ENCODE results near the gene STAP2.

STAP2 gene

GRCh38 chr19:4367781-4368127 is 29.1 kb upstream of the STAP2 start:
- peaks cover 64 to 68% of the 10 kb centered on the region in 2 experiments for H3K36me3 ChIP-seq (ENCODE audit: control insufficient read depth in 1 of 2, insufficient read depth in 2 of 2, low read length in 2 of 2)
- no peak overlapping the region for H2AFZ ChIP-seq (ENCODE audit: insufficient read depth, low read length, poor library complexity)
- H3K9ac ChIP-seq (ENCODE audit: low read length): no peak overlapping the region
- WGBS (ENCODE audit: extremely low coverage, insufficient coverage, insufficient read length): no CpG with 5 or more reads among the region's 13 CpGs
- H3K27me3 ChIP-seq (ENCODE audit: insufficient read depth, low read length): no peaks in the 10 kb centered on the region
- no peak overlapping the region for H4K8ac ChIP-seq (ENCODE audit: low read depth, low read length)
- no peak overlapping the region for H3K4ac ChIP-seq (ENCODE audit: low read depth, low read length)
- no peak overlapping the region for H3K18ac ChIP-seq (ENCODE audit: low read length)
- no peak overlapping the region for H2BK12ac ChIP-seq (ENCODE audit: low read length)
- H2BK120ac ChIP-seq (ENCODE audit: insufficient read depth, low read length, poor library complexity): no peak overlapping the region
- no peak overlapping the region for H2BK5ac ChIP-seq (ENCODE audit: low read depth, low read length, poor library complexity)
- H3K79me2 ChIP-seq (ENCODE audit: control insufficient read depth, insufficient read depth, low read length, poor library complexity): peaks cover 9% of the 10 kb centered on the region
- H3K4me3 ChIP-seq (ENCODE audit: low read depth, low read length): no peak overlapping the region
- H4K91ac ChIP-seq (ENCODE audit: low read depth, low read length): no peak overlapping the region
- H3K23ac ChIP-seq (ENCODE audit: low read length): no peak overlapping the region
- H3K9me3 ChIP-seq (ENCODE audit: insufficient read depth, low read depth, low read length): peaks cover 2% of the 10 kb centered on the region
- H3K79me1 ChIP-seq (ENCODE audit: low read length): no peaks in the 10 kb centered on the region
- peaks cover 6 to 8% of the 10 kb centered on the region in 2 experiments for H3K4me1 ChIP-seq (ENCODE audit: control insufficient read depth in 1 of 2, insufficient read depth in 2 of 2, low read length in 2 of 2)
- H3K14ac ChIP-seq (ENCODE audit: low read length): no peak overlapping the region
- H2AK5ac ChIP-seq (ENCODE audit: low read length): no peak overlapping the region
- DNase-seq: no peak
- H3K27ac ChIP-seq (ENCODE audit: low read depth, low read length): no peak overlapping the region
- H4K12ac ChIP-seq (ENCODE audit: low read depth, low read length): no peak overlapping the region
- H3K4me2 ChIP-seq (ENCODE audit: low read length): no peak overlapping the region

GRCh38 chr19:4367336-4367723 is 28.7 kb upstream of the STAP2 start:
- no peak overlapping the region for H4K12ac ChIP-seq (ENCODE audit: low read depth, low read length)
- H3K79me2 ChIP-seq (ENCODE audit: control insufficient read depth, insufficient read depth, low read length, poor library complexity): peaks cover 8% of the 10 kb centered on the region
- no peak overlapping the region for H3K18ac ChIP-seq (ENCODE audit: low read length)
- H2AFZ ChIP-seq (ENCODE audit: insufficient read depth, low read length, poor library complexity): no peak overlapping the region
- no peak overlapping the region for H4K91ac ChIP-seq (ENCODE audit: low read depth, low read length)
- no peak overlapping the region for H3K27ac ChIP-seq (ENCODE audit: low read depth, low read length)
- H2BK120ac ChIP-seq (ENCODE audit: insufficient read depth, low read length, poor library complexity): no peak overlapping the region
- H3K23ac ChIP-seq (ENCODE audit: low read length): no peak overlapping the region
- H2BK5ac ChIP-seq (ENCODE audit: low read depth, low read length, poor library complexity): no peak overlapping the region
- no peak overlapping the region for H3K4ac ChIP-seq (ENCODE audit: low read depth, low read length)
- no peak overlapping the region for H2BK12ac ChIP-seq (ENCODE audit: low read length)
- H3K36me3 ChIP-seq (ENCODE audit: control insufficient read depth in 1 of 2, insufficient read depth in 2 of 2, low read length in 2 of 2): peaks cover 69 to 71% of the 10 kb centered on the region in 2 experiments
- no peak overlapping the region for H3K4me3 ChIP-seq (ENCODE audit: low read depth, low read length)
- no peaks in the 10 kb centered on the region for H3K27me3 ChIP-seq (ENCODE audit: insufficient read depth, low read length)
- H3K4me1 ChIP-seq (ENCODE audit: control insufficient read depth in 1 of 2, insufficient read depth in 2 of 2, low read length in 2 of 2): peaks cover 2 to 4% of the 10 kb centered on the region in 2 experiments
- H3K79me1 ChIP-seq (ENCODE audit: low read length): no peaks in the 10 kb centered on the region
- H4K8ac ChIP-seq (ENCODE audit: low read depth, low read length): no peak overlapping the region
- H2AK5ac ChIP-seq (ENCODE audit: low read length): no peak overlapping the region
- peaks cover 2% of the 10 kb centered on the region for H3K9me3 ChIP-seq (ENCODE audit: insufficient read depth, low read depth, low read length)
- no peak overlapping the region for H3K14ac ChIP-seq (ENCODE audit: low read length)
- H3K9ac ChIP-seq (ENCODE audit: low read length): no peak overlapping the region
- DNase-seq: no peak
- H3K4me2 ChIP-seq (ENCODE audit: low read length): no peak overlapping the region
- WGBS (ENCODE audit: extremely low coverage, insufficient coverage, insufficient read length): no CpG with 5 or more reads among the region's 10 CpGs

GRCh38 chr19:4366666-4367335 is 28.2 kb upstream of the STAP2 start:
- H3K14ac ChIP-seq (ENCODE audit: low read length): no peak overlapping the region
- WGBS (ENCODE audit: extremely low coverage, insufficient coverage, insufficient read length): no CpG with 5 or more reads among the region's 16 CpGs
- H3K79me1 ChIP-seq (ENCODE audit: low read length): no peaks in the 10 kb centered on the region
- H3K9me3 ChIP-seq (ENCODE audit: insufficient read depth, low read depth, low read length): peaks cover 2% of the 10 kb centered on the region
- no peak overlapping the region for H3K18ac ChIP-seq (ENCODE audit: low read length)
- H3K9ac ChIP-seq (ENCODE audit: low read length): no peak overlapping the region
- H3K79me2 ChIP-seq (ENCODE audit: control insufficient read depth, insufficient read depth, low read length, poor library complexity): peaks cover 5% of the 10 kb centered on the region
- no peak overlapping the region for H2BK120ac ChIP-seq (ENCODE audit: insufficient read depth, low read length, poor library complexity)
- no peak overlapping the region for H4K8ac ChIP-seq (ENCODE audit: low read depth, low read length)
- H3K27ac ChIP-seq (ENCODE audit: low read depth, low read length): no peak overlapping the region
- H3K4me1 ChIP-seq (ENCODE audit: control insufficient read depth in 1 of 2, insufficient read depth in 2 of 2, low read length in 2 of 2): peaks cover 0 to 3% of the 10 kb centered on the region in 2 experiments
- H2AFZ ChIP-seq (ENCODE audit: insufficient read depth, low read length, poor library complexity): no peak overlapping the region
- H3K4ac ChIP-seq (ENCODE audit: low read depth, low read length): no peak overlapping the region
- no peak overlapping the region for H3K4me2 ChIP-seq (ENCODE audit: low read length)
- no peak overlapping the region for H4K91ac ChIP-seq (ENCODE audit: low read depth, low read length)
- H2BK12ac ChIP-seq (ENCODE audit: low read length): no peak overlapping the region
- no peak overlapping the region for H2AK5ac ChIP-seq (ENCODE audit: low read length)
- H2BK5ac ChIP-seq (ENCODE audit: low read depth, low read length, poor library complexity): no peak overlapping the region
- no peak overlapping the region for H3K23ac ChIP-seq (ENCODE audit: low read length)
- H3K27me3 ChIP-seq (ENCODE audit: insufficient read depth, low read length): no peaks in the 10 kb centered on the region
- H3K36me3 ChIP-seq (ENCODE audit: control insufficient read depth in 1 of 2, insufficient read depth in 2 of 2, low read length in 2 of 2): peaks cover 70 to 73% of the 10 kb centered on the region in 2 experiments
- DNase-seq: no peak
- no peak overlapping the region for H3K4me3 ChIP-seq (ENCODE audit: low read depth, low read length)
- H4K12ac ChIP-seq (ENCODE audit: low read depth, low read length): no peak overlapping the region

GRCh38 chr19:4365791-4366665 is 27.4 kb upstream of the STAP2 start:
- no peak overlapping the region for H2BK5ac ChIP-seq (ENCODE audit: low read depth, low read length, poor library complexity)
- no peak overlapping the region for H4K91ac ChIP-seq (ENCODE audit: low read depth, low read length)
- no peak overlapping the region for H2BK120ac ChIP-seq (ENCODE audit: insufficient read depth, low read length, poor library complexity)
- H2AK5ac ChIP-seq (ENCODE audit: low read length): no peak overlapping the region
- H3K27me3 ChIP-seq (ENCODE audit: insufficient read depth, low read length): no peaks in the 10 kb centered on the region
- no peak overlapping the region for H3K4me2 ChIP-seq (ENCODE audit: low read length)
- no peak for DNase-seq
- H3K4me1 ChIP-seq (ENCODE audit: control insufficient read depth in 1 of 2, insufficient read depth in 2 of 2, low read length in 2 of 2): peaks cover 0 to 6% of the 10 kb centered on the region in 2 experiments
- H2BK12ac ChIP-seq (ENCODE audit: low read length): no peak overlapping the region
- H3K18ac ChIP-seq (ENCODE audit: low read length): no peak overlapping the region
- WGBS (ENCODE audit: extremely low coverage, insufficient coverage, insufficient read length): no CpG with 5 or more reads among the region's 19 CpGs
- H2AFZ ChIP-seq (ENCODE audit: insufficient read depth, low read length, poor library complexity): no peak overlapping the region
- peaks cover 2% of the 10 kb centered on the region for H3K79me2 ChIP-seq (ENCODE audit: control insufficient read depth, insufficient read depth, low read length, poor library complexity)
- no peak overlapping the region for H4K8ac ChIP-seq (ENCODE audit: low read depth, low read length)
- H3K9ac ChIP-seq (ENCODE audit: low read length): no peak overlapping the region
- H3K9me3 ChIP-seq (ENCODE audit: insufficient read depth, low read depth, low read length): peaks cover 2% of the 10 kb centered on the region
- no peak overlapping the region for H3K14ac ChIP-seq (ENCODE audit: low read length)
- no peak overlapping the region for H3K23ac ChIP-seq (ENCODE audit: low read length)
- no peaks in the 10 kb centered on the region for H3K79me1 ChIP-seq (ENCODE audit: low read length)
- H3K27ac ChIP-seq (ENCODE audit: low read depth, low read length): no peak overlapping the region
- no peak overlapping the region for H3K4me3 ChIP-seq (ENCODE audit: low read depth, low read length)
- H4K12ac ChIP-seq (ENCODE audit: low read depth, low read length): no peak overlapping the region
- H3K4ac ChIP-seq (ENCODE audit: low read depth, low read length): no peak overlapping the region
- peaks cover 70 to 74% of the 10 kb centered on the region in 2 experiments for H3K36me3 ChIP-seq (ENCODE audit: control insufficient read depth in 1 of 2, insufficient read depth in 2 of 2, low read length in 2 of 2)
